ENCODE results near the gene ABI1. TPM values are rescaled to one million over a fixed set of nuclear protein-coding genes. Genes with fewer than 3 reads are reported as not detected.

The ABI1 gene
- total RNA-seq, 1 donor from 2014 or later = 29.2 TPM

DNA sequence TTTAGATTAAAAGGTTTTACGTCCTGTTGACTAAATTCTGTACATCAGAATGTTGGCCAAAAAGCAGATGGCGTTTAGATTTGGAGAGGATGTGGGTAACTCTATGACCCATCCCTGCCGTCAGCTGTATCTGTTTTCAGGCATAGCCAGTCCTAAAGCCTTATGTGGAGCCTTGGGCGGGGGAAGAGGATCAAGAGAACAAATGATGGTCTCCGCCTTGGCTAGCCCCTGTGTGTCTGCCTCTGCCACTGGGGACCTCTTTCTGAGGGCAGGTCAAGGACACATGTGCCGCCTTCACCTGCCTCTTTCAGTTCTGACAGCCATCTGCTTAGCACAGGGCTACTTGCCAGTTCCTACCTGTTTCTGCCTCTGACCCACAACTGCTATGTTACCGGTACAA, 139.2 kb downstream of the ABI1 start:
- Histone ChIP-seq H3K36me3 (peaks cover 62% of the 10 kb centered on the region), H3K27ac (replicated peaks) (no peak overlapping the region)

DNA sequence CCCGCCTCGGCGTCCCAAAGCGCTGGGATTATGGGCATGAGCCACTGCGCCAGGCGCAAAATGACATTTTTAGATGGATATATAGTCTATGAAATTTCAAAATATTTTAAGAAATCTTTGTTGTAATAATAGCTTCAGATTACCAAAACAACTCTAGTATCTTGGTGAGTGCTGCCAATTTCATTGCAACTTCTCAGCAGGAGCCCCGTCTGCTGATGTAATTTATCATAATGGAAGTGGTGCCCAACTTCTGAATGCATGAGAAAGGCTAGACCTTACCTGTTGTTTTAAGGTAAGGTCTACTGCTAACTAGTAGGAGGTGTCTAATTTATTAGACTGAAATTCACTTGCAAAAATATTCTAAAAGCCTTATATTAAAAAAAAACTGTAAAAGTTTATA, 143.3 kb downstream of the ABI1 start:
- Histone ChIP-seq H3K36me3 (peaks cover 62% of the 10 kb centered on the region), H3K4me3 (no peak overlapping the region), H3K4me1 (no peaks in the 10 kb centered on the region), H3K27me3 (ENCODE audit: low read depth) (no peaks in the 10 kb centered on the region), H3K9me3 (replicated peaks) (no peaks in the 10 kb centered on the region), H3K27ac (replicated peaks) (no peak overlapping the region)
- DNase-seq = no peak
- TF ChIP-seq, protein P1, sequence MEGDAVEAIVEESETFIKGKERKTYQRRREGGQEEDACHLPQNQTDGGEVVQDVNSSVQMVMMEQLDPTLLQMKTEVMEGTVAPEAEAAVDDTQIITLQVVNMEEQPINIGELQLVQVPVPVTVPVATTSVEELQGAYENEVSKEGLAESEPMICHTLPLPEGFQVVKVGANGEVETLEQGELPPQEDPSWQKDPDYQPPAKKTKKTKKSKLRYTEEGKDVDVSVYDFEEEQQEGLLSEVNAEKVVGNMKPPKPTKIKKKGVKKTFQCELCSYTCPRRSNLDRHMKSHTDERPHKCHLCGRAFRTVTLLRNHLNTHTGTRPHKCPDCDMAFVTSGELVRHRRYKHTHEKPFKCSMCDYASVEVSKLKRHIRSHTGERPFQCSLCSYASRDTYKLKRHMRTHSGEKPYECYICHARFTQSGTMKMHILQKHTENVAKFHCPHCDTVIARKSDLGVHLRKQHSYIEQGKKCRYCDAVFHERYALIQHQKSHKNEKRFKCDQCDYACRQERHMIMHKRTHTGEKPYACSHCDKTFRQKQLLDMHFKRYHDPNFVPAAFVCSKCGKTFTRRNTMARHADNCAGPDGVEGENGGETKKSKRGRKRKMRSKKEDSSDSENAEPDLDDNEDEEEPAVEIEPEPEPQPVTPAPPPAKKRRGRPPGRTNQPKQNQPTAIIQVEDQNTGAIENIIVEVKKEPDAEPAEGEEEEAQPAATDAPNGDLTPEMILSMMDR (IDR thresholded peaks at IDR 0.05; ENCODE audit: borderline replicate concordance) = no peak
- intact Hi-C loops (cut with micrococcal nuclease) = no loop called here

More for the DNA sequence above, 139.2 kb downstream of the ABI1 start:
- Histone ChIP-seq H3K4me3 (no peak overlapping the region), H3K9me3 (replicated peaks) (no peaks in the 10 kb centered on the region), H3K27me3 (ENCODE audit: low read depth) (no peaks in the 10 kb centered on the region), H3K4me1 (no peaks in the 10 kb centered on the region)
- intact Hi-C loops (cut with micrococcal nuclease) = no loop called here
- DNase-seq = no peak
- TF ChIP-seq, protein P1 (IDR thresholded peaks at IDR 0.05; ENCODE audit: borderline replicate concordance) = no peak

DNA sequence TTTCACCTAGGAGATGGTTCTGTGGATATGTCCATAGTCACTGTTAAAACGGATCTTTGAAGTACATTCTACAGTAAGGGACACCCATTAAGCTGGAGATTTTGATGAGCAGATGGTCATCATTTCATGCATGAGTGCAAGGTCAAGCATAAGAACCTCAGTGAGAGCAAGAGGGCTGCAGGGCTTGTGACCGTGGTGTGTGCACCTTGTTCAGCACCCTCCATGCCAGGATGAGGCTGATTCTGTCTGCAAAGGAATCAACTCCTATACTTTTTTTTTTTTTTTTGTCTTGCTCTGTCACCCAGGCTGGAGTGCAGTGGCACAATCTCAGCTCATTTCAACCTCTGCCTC, 145.6 kb downstream of the ABI1 start:
- DNase-seq = no peak
- no peaks in the 10 kb centered on the region for H3K4me1 ChIP-seq
- H3K36me3 ChIP-seq = peaks cover 53% of the 10 kb centered on the region
- no peaks in the 10 kb centered on the region for H3K27me3 ChIP-seq (ENCODE audit: low read depth)
- no peaks in the 10 kb centered on the region for H3K9me3 ChIP-seq (replicated peaks)
- TF ChIP-seq, protein P1 (IDR thresholded peaks at IDR 0.05; ENCODE audit: borderline replicate concordance) = no peak
- no peak overlapping the region for H3K27ac ChIP-seq (replicated peaks)
- intact Hi-C loops (cut with micrococcal nuclease) = no loop called here
- no peak overlapping the region for H3K4me3 ChIP-seq

DNA sequence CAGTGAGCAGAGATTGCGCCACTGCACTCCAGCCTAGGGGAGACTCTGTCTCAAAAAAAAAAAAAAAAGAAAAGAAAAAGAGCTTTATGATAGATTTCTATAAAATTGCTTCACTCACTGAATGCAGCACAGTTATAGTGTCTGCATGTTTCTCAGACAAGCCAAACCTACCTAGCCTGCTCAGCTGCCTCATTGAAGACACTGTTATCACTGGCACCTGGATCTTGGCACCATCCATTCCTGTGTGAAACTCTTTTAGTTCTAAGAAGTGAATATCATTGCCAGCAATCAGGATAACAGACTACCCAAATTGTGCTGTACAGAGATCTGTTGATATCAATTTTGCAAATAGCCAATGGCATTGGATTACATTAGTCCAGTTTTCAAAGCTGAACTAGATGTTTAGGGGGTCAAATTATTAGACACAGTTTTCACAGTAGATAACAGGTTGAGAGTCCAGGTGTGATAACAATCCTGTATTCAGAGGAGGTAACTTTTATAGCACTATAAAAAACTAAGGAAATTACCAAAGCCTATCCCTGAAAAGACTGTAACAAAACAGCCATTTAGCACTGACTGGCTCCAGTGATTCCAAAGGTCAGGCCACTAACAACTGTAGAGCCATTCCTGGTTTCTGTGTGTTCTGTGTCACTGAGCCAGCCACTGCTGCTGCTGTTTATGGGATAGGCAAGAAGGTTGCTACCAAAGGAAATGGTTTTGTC, 146.2 kb downstream of the ABI1 start:
- Histone ChIP-seq H3K36me3 (peaks cover 52% of the 10 kb centered on the region), H3K9me3 (replicated peaks) (no peaks in the 10 kb centered on the region), H3K4me1 (no peaks in the 10 kb centered on the region), H3K27ac (replicated peaks) (no peak overlapping the region), H3K27me3 (ENCODE audit: low read depth) (no peaks in the 10 kb centered on the region), H3K4me3 (no peak overlapping the region)
- intact Hi-C loops (cut with micrococcal nuclease) = no loop called here
- TF ChIP-seq, protein P1 (IDR thresholded peaks at IDR 0.05; ENCODE audit: borderline replicate concordance) = no peak
- no peak for DNase-seq

DNA sequence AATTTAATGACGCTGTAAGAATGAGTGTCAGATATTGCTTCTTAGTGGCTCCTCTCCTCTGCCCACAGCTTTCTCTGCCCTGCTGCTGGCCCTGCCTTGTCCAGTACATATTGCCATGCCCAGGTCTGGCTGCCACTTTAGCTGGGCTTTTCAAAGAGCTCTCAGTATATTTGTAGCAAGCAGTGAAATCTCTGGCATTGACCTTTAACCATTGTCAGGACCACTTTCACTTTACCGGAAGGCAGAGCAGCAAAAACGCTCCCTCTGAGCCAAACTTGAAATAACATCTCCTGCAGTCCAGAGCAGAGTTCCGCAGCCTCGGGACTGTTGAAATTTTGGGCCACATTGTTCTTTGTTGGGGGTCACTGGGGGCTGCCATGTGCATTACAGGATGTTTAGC, 149.4 kb downstream of the ABI1 start:
- Histone ChIP-seq H3K4me3 (no peak overlapping the region), H3K27me3 (ENCODE audit: low read depth) (no peaks in the 10 kb centered on the region), H3K27ac (replicated peaks) (no peak overlapping the region), H3K9me3 (replicated peaks) (no peaks in the 10 kb centered on the region), H3K36me3 (peaks cover 52% of the 10 kb centered on the region), H3K4me1 (no peaks in the 10 kb centered on the region)
- TF ChIP-seq, protein P1 (IDR thresholded peaks at IDR 0.05; ENCODE audit: borderline replicate concordance) = no peak
- intact Hi-C loops (cut with micrococcal nuclease) = no loop called here
- DNase-seq = no peak

Data from left ventricle myocardium inferior (tissue), 1 donor.